Renal pelvis (tissue), 4 donors: ENCODE data around the gene TNRC18. TPM values are rescaled to one million over a fixed set of nuclear protein-coding genes. Genes with fewer than 3 reads are reported as not detected.
"Not testable (repeated sequence)": the region's sequence is repeated elsewhere in the genome, so short reads cannot be mapped to it uniquely, and the experiment has no call there.

ENCODE experiments used
- DNase-seq: peaks from one replicate; pipeline ENCODE4 v3.0.0-alpha.2; 2013
- polyA plus RNA-seq, 3 donors: library from polyadenylated mRNA; unstranded; fragments of 120-200 nt; gene quantifications; one replicate each; pipeline ENCODE4 v1.2.1, GENCODE V29; 2013; ENCODE audit not compliant: insufficient read length in 3 of 3

The TNRC18 gene
- polyA plus RNA-seq, 3 donors: 126 to 150 (median 132) TPM

DNA sequence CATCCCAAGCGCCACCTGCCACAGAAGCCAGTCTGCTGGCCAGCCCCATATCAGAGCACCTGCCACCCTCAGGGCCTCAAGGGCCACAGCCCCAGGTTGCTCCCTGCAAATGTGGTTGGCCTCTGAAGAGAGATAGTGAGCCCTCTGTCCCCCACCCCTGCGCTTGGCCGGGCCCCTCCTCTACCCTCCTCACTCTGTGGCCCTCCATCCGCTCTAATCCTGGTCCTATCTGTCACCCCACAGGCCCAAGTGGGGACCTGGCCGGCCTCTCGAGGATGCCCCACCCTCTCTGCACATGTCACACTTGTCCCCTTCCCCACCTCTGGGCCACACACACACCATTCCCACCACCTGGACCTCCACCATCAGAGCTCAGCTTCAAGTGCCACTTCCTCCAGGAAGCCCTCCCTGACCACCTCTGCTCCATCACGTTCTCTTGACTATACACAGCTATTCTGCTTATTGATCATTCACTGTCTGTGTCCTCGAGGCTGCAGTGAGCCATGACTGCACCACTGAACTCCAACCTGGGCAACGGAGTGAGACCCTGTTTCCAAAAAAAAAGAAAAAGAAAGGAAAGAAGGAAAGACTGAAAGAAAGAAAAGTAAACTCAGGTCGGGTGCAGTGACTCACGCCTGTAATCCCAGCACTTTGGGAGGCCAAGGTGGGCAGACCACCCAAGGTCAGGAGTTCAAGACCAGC is 42.4 kb downstream of the TNRC18 start:
- no peak for DNase-seq

DNA sequence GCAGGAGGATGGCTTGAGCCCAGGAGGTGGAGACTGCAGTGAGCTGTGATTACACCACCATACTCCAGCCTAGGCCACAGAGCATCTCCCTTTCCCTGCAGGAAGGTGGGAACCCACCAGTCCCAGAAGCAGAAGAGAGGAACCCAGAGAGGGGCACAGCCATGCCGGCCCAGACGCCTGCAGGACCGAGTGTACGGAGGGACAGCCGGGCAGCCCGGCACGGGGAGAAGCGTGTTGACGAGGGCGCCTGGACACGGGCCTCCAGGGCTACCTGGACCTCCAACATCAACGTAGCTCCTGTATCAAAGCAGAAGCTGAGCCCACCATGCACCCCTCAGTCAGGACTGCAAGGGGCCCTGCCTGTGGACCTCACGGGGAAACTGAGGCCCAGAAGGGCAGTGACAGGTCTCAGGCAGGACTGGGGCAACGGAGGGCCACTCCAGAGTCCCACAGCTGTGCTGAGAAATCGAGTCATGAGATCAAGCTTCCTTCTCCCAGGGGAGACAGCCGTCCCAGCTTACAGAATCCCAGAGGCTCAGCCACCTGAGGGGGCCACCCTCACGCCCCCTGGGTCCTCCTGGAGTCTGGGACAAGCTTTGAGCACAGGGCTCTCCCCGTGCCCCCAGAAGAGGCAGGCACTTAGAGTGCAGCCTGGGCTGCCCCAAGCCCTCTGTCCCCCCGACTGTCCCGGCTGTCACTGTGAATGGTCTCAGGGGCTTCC is 43.1 kb downstream of the TNRC18 start:
- DNase-seq: no peak

DNA sequence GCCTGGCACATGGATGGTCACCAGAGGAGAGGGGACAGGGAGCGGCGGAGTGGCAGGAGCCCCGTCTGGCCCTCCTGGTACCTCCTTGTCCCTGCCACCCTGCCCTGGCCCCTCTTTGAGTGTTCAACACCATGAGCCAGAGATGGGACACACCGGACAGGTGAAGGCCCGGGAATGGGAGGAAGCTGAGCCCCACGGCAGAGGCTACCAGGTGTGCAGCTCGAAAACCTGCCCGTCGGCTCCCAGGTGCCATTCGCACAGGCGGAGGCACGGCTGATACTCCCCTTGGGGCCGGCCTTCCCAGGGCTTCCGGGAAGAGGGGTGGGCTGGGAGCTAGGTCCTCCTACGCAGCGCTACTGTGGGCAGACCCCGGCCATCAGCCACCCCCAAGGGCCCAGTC is 44.1 kb downstream of the TNRC18 start:
- no peak for DNase-seq

DNA sequence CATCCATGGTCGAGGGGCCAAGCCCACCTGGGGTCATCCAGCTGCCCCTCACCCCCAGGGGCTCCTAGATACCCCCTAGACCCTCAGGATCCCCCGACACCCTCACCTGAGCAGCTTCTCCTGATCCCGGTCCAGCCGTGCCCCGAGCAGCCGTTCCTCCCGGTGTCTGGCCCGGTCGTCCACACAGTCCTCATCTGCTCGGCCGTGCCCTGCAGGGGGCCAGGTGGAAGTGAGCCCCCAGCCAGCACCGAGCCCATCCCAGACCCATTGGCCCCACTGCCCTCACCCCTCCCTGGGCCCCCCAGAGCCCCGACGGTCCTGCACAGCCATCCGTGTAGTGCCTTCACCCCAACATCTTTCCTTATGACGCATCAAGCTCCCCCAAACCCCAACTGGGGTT is 45.8 kb downstream of the TNRC18 start:
- no peak for DNase-seq

DNA sequence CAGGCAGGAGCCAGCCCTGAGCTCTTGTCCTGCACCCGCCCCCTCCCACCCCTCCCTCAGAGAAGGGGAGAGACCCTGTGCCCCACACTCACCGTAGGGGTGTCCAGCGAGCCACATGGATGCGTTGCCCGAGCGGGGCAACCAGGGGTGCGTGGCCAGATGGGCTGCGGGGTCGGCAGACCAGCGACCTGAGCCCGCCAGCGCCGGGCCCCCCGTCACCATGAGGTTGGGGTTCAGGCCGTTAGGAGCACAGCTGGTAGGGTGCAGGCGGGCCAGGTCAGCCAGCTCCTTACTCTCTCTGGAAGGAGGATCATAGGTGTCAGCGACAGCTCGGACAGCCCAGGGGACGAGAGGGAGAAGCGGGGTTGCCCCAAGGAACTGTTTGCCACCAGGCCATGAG is 46.4 kb downstream of the TNRC18 start:
- DNase-seq: no peak

DNA sequence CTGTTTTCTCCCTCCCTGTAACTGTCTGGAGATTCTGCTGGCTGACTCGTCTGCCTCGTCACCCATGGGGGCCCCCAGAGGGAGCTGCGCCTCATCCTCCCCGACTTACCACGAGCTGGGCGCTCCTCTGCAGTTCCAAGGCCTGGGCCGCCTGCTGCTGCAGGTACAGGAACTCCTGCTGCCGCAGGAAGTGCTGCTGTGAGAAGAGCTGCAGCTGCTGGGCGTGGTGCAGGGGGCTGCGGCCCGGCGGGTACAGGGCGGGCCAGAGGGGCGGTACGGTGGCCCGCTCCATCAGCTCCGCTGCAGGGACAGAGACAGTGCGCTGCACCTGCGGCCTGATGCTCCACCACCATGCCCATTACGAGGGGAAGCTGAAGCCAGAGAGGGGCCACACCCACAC is 47.7 kb downstream of the TNRC18 start:
- no peak for DNase-seq

DNA sequence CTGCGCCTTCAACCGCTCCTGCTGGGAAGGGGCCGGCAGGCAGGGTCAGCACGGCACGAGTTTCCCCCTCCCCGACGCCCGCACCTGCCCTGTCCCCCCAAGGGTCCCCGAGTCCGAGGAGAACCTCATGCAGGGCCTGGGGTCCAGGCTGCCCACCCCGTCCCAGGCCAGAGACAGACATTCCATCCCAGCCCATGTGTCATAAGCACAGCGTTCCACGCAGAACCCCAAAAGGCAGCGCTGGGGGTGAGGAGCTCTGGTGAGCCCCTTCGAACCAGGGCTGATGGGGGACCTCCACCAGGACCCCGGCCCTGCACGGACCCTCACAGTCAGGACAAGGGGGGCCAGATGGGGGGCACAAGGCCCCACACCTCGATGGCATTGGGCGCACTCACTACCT is 49.2 kb downstream of the TNRC18 start:
- DNase-seq: no peak

DNA sequence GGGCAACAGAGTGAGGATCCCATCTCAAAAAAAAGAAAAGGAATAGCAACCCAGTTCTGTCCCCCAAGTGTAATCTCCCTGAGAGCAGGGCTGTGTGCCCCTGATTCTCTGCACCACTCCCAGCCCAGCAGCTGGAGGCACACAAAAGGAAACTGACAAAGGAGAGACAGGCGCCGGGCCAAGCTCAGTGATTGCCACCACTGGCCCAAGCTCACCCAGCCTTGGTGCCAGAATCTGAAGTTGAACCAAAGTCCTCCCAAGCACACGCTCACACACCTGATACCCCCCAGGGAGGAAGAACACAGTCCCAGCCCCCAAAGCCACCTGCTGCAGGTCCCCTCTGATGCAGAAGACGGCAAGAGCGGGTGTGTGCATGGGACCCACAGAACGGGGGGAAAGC is 50.3 kb downstream of the TNRC18 start:
- no peak for DNase-seq

DNA sequence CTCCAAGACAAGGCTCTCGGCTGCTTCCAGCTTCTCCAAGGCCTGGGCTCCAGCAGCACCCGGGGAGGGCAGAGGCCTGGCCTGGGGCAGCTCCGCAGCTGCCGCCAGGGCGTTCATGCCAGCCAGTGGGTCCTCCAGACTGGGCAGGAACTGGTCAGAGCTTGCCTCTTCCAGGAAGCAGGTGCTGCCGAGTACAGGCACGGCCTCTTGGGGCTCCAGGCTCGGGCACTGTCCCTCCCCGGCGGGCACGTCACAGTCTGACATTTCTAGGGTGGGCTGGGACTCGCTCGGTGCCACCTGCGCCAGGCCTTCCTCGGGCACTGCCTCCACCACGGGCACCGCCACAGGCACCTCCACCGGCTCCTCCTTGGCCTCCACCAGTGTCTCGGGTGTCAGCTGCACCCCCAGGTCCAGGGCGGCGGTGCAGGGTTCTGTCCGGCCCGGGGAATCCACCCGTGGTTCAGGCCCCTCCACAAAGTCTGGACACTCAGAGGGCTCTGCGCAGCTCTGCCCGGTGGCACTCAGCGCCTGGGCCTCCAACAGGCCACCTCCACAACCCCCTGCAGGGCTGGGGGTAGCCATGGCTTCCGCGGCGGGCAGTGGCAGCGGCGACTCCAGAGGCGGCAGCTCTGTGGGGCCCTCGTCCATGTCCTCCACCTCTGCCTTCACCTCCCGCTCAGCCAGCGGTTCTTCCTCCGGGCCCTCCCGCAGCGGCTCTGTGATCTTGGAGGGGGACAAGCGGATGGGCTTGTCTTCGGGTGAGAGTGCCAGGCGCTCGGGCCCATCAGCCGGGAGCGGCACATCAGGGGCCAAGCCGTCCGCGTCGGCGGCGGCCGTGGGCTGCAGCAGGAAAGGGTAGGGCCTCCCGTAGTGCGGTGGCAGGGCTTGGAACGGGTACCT is 52.9 kb downstream of the TNRC18 start:
- DNase-seq: no peak

DNA sequence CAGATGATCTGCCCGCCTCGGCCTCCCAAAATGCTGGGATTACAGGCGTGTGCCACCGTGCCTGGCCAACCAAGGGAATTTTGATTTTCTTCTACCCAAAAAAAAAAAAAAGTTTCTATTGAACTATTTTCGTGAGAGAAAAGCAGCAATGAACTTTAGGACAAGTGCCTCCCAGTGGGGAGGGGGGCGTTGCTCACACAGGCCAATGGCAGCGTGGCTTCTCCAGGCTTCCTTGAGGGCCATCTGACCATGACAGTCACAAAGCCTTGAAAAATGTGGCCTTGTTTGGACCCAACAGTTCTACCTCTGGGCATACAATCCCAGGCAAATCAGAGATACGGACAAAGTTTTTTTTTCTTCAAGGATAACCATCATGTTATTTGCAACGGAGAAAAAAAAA is 56.0 kb downstream of the TNRC18 start:
- no peak for DNase-seq

DNA sequence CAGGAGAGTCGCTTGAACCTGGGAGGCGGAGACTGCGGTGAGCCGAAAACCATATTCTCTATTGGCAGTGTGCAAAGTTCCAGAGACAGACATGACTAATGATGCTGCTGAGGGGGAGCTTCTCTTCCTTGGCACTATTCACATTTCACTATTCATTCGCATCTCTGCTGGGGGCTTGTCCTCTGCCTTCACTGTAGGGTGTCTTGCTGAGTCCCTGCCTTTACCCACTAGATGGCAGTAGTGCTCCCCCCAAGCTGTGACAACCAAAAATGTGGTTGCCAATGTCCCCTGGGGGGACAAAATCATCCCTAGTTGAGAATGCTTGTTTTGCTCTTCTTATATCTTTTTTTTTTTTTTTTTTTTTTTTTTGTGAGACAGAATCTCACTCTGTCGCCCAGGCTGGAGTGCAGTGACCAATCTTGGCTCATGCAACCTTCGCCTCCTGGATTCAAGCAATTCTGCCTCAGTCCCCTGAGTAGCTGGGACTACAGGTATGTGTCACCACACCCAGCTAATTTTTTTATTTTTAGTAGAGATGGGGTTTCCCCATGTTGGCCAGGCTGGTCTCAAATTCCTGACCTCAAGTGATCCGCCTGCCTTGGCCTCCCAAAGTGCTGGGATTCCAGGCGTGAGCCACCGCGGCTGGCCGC is 57.5 kb downstream of the TNRC18 start:
- DNase-seq: peak; percentile 76

DNA sequence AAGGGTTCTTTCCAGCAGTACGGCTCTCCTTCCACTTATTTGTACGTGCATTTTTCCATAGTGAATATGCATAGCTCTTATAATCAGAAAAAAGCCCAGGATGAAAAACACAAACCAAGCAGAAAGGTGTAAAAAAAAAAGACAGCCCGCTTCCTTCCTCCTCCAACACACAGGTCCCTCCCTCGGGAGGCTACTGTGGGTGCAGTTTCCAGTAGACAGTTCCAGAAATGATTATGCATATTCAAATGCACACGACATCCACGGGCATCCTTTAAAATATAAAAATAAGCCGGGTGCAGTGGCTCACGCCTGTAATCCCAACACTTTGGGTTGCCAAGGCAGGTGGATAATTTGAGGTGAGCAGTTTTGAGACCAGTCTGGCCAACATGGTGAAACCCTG is 59.9 kb downstream of the TNRC18 start:
- DNase-seq: no peak

DNA sequence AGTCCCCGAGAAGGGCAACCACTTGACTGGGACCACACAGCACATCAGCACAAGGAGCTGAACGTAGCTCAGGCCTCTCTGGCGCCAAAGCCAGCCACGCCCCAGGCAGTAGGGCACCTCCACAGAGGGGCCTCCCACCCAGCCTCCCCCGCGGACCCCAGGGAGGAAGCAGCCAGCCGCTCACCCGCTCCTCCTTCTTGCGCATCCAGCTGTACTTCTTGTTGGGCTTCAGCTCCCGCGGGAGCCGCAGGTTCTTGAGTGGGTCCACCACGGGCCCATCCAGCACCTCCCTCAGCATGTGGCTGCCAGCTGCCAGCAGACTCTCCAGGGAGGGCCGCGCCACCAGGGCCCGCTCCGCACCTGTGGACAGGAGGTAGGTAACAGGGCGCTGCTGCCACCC is 61.2 kb downstream of the TNRC18 start:
- no peak for DNase-seq

DNA sequence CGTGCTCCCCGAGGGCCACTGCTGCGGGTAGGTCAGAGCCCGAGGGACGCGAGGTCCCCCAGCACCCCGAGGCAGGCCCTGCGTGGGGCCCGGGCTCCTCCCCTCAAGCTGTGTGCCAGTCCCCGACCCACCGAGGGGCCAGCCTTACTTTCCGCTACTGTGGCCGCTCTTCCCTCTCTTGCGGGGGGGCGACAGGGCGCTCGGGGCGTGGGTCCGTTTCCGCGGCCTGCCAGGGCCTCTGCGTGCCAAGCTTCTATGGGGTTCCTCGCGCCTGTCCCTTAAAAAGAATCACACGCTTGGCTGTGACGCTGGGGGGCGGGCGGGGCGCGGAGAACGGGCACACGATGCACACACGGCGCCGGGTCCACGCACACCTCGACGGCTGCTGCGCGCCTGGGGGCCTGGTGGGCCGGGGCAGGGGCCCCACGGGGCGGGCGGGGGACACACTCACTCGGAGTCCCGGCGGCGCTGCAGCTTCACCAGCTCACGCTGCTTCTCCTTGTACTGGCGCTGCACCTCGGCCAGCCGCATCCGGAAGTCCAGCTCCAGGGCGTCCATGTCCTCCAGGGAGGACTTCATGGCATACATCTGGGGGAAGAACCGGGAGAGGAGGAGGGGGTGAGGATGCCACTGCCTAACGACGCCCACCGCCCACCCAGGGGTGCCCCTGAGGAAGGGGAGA is 62.0 kb downstream of the TNRC18 start:
- DNase-seq: no peak

DNA sequence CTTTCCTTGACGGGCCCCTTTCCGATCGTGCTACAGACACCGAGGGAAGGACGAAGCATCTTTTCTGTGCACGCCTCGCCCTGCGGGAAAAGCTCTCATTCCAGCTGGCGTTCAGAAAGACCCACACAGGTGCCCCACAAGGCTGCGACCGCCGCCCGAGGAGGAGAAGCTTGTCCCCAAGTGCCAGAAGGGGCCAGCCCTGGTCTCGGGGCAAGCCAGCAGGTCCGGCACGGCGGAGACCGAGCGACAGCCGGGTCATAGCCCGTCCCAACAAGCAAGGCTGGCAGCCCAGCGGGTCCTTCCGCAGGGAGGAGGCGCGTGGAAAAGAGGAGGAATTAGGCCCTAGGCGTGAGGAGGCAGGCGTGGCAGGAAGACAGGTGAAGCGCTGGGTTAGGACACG is 62.7 kb downstream of the TNRC18 start:
- DNase-seq: no peak

DNA sequence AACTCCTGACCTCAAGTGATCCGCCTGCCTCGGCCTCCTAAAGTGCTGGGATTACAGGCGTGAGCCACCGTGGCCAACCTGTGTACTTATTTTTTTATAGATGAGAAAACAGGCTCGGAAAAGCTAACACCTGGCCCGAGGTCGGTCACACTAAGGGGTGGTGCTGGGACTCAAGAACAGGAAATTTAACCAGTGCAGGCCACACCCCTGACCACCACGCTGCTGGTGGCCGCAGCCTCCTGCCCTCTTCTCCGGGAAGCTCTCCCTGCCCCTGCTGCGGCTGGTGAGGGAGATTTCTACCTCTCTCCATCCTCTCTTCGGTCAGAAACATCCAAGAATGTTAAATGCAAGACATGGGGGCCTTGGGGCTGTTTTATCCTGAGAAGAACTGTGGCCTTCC is 63.2 kb downstream of the TNRC18 start:
- DNase-seq: no peak

DNA sequence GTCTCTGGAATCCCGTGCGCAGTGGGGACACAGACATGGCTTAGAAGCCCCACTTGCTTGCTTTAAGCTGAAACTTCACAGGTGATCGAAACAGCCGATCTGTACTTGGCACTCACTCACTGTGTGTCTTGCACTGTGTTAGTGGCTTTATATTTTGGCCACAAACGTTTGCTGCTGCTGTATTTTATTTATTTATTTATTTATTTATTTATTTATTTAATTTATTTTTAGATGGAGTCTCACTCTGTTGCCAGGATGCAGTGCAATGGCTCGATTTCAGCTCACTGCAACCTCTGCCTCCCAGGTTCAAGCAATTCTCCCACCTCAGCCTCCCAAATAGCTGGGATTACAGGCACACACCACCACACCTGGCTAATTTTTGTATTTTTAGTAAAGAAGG is 63.6 kb downstream of the TNRC18 start:
- not testable (repeated sequence) for DNase-seq

DNA sequence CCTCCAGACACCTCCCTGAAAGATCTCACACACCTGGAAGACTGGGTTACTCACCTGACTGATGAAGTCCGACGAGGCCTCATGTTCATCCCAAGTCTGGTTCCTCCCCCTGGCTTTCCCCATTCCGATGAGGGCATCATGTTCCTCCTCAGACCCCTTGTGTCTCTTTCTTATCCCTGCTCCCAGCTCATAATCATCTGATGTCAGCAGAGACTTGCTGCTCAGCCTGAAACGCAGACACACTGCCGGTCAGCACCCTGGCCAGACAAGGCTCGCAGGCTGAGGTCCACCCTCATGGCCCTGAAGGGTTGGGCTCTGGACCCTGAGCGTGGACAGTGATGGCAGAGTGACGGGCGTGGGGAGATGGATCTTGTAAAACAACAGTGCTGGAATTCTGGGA is 64.3 kb downstream of the TNRC18 start:
- DNase-seq: no peak

DNA sequence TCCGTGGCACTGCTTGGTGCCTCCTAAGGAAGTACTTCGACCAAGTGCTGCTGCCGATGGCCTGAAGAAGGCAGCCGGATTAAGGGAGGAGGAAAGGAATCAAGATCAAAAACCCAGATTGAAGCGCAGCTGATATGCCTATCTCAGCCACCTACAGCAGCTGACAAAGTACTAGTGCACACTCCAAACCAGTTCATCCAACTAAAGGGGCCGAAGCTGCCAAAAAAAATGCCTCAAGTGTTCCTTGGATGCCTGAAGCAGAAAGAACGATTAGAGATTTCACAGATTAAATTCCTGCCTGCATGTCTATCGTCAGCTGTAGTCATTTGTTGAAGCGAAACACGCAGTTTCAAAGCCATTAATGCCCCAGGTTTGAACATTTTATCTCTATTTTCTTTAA is 65.7 kb downstream of the TNRC18 start:
- no peak for DNase-seq

DNA sequence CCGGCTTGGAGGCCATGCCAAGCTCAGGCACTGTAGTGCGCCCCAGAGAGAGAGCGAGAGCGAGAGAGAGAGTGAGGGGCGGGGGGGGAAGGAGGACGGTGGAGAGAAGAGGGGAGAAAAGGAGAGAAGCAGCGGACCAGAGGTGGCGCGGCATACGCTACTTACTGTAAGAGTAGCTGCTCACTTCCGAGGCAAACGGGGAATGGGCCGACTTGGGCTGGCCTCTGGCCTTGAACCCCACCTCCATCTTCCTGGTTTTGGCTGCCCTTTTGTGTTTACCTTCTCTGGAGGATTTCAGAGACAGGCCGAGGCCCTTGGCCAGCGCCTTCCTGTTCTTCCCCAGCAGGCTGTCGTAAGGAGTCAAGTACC is 66.9 kb downstream of the TNRC18 start:
- DNase-seq: no peak

DNA sequence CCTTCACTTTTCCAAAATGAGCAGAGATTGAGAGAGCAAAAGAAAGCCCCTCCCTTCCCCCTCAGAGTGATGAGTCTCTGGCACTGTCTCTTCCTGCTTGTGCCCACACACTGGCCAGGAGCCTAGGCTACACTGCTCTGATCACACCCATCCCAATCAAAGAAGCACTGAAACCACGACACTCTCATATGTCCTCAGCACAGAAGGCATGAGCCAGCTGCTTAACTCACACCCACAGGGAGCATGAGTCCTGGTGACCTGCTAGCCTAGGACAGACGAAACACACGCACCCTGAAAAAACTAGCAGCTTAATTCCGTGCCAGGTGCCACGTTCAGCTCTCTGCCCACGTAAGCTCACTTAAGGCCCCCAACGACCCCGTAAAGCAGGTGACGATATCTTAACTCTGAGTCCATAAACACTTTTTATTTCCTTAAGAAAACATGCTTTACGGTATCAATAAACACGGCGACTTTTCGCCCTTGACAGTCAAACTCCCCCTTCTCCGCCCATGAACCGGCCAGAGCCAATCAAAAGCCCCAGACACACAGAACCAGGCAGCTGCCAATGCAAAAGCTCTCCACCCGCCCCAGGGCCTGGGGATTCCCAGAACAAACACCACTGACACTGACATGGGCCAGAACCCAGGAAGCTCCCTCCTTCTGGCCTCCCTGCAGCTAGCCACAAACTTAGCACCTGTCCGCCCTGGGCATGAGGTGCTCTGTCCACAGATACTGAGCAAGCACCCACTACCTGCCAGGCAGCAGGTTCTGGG is 69.0 kb downstream of the TNRC18 start:
- no peak for DNase-seq
